NCI-H146 treated with DMSO at 0.1 percent for 48 hours (cell line): ENCODE data around the gene VPS29.

Source experiments
- DNase-seq: peaks from one replicate; lab custom pipeline; 2025; ENCODE audit not compliant: unreplicated experiment; lab: John Stamatoyannopoulos, UW

VPS29 gene

DNA sequence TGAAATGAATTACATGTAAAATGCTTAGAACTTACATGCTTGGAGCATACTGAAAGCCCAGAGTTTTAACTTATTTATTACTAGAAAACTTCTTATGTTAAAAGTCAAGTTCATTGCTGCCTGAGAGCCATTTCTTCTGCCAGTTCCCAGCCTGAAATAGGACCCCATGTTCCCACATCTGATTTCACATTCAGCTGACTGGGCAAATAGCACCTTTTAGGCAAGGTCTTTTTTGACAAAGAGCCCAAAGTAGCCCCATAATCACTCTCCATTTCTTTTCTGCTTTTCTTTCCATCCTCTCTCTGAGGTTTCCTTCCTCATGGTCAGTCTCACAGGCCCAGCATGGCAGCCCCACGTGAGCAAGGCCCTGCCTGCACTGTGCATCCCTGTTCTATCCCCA, 50.6 kb downstream of the VPS29 start:
- DNase-seq = no peak

DNA sequence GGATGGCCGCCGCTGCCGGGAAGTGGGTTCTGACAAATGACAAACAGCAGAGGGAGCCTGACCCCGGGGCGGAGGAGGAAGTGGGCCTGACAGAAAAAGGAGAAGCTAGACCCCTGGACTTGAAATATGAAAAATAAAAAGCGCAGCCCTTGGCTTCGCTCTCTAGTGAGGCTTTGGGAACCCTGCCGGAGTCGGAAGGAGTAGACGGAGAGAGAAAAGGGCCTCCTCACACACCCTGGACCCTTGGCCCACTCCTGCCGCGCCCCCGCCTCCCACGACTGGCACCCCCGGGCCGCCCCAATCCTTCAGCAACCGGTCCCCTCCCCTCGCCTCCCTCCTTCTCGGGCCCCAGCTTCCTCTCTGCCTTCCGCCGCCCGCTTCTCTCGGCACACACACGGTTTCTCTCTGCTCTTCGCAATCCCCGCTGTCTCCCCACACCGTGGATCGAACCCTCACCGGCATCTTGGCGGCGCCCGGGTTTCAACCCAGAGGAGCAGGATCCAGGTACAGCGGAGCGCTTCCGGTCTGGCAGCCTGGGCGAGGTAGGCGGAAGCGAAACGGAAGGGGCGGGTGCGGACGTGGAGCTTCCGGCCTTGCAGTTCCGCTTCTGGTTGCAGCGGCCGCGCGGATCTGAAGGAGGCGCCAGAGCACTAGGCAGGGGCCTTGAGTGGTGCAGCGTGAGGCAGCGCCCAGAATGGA, 52.0 kb downstream of the VPS29 start, which contains the start of gene ARPC3:
Gene ARPC3, minus strand, starts transcription at position 539 of the 699 bp plus-strand sequence. Its CDS starts 77 bp downstream, at position 462.
- peak; percentile 82 for DNase-seq

DNA sequence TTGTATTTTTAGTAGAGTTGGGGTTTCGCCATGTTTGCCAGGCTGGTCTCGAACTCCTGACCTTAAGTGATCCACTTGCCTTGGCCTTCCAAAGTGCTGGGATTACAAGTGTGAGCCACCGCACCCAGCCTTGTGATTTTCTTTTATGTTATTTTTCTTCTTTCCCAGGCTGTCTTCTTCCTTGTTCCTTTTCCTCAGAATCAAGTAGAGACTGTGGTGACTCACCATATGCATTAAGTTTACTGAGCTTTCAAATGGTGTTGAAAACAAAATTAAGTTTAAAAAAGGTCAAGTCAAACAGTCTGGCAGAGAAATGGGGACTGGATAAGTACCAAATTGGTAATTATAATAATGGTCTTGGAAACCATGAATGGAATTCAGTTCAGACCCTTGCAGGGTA, 57.5 kb downstream of the VPS29 start:
- no peak for DNase-seq
